ENCODE measurements around the gene MARCHF10. TPM values are rescaled to one million over a fixed set of nuclear protein-coding genes. Genes with fewer than 3 reads are reported as not detected.

The MARCHF10 gene
- total RNA-seq, 2 experiments from 2014 or later: not detected

DNA sequence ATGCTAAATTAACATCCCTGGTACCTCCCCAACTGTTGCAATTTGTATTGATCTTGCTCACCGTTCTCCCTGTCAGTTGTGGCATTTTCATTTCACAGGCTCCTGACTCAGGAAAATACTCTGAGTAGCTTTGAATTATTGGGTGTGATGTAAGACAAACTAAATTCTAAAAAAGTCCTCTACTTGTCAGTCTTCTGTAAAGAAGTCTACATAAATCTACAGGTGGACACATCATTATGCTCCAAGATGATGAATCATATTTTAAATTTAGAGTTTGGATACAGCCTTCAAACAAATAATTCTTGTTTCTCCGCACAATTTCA, 47.2 kb downstream of the MARCHF10 start:
- Histone ChIP-seq H3K9me3 (ENCODE audit: control insufficient read depth in 1 of 2, insufficient read depth in 1 of 2, low read length in 2 of 2) (no peaks in the 10 kb centered on the region), H3K27ac (ENCODE audit: low read depth in 1 of 2, low read length in 2 of 2) (no peak overlapping the region), H3K27me3 (ENCODE audit: control insufficient read depth in 1 of 2, insufficient read depth in 2 of 2, low read length in 2 of 2) (peaks cover 2 to 7% of the 10 kb centered on the region in 2 experiments), H3K4me1 (ENCODE audit: insufficient read depth, low read length) (no peaks in the 10 kb centered on the region), H3K4me3 (ENCODE audit: low read length) (no peak overlapping the region), H3K36me3 (ENCODE audit: insufficient read depth, low read length) (no peaks in the 10 kb centered on the region)
- H3K36me3 Mint-ChIP-seq (ENCODE audit: low read depth): no peaks in the 10 kb centered on the region
- ChIA-PET POLR2A (no interaction called here), CTCF (no interaction called here)
- no peaks in the 10 kb centered on the region for H3K4me1 Mint-ChIP-seq (ENCODE audit: low read depth)
- H3K27me3 Mint-ChIP-seq: peaks cover 17% of the 10 kb centered on the region
- H3K4me3 Mint-ChIP-seq: no peak overlapping the region
- intact Hi-C loops (cut with DNase I, micrococcal nuclease): no loop called here
- DNase-seq: no peak
- no peak overlapping the region for H3K27ac Mint-ChIP-seq
- no peaks in the 10 kb centered on the region for H3K9me3 Mint-ChIP-seq
- ATAC-seq (ENCODE audit: poor library complexity): no peak
- TF ChIP-seq, protein P1, sequence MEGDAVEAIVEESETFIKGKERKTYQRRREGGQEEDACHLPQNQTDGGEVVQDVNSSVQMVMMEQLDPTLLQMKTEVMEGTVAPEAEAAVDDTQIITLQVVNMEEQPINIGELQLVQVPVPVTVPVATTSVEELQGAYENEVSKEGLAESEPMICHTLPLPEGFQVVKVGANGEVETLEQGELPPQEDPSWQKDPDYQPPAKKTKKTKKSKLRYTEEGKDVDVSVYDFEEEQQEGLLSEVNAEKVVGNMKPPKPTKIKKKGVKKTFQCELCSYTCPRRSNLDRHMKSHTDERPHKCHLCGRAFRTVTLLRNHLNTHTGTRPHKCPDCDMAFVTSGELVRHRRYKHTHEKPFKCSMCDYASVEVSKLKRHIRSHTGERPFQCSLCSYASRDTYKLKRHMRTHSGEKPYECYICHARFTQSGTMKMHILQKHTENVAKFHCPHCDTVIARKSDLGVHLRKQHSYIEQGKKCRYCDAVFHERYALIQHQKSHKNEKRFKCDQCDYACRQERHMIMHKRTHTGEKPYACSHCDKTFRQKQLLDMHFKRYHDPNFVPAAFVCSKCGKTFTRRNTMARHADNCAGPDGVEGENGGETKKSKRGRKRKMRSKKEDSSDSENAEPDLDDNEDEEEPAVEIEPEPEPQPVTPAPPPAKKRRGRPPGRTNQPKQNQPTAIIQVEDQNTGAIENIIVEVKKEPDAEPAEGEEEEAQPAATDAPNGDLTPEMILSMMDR (IDR thresholded peaks at IDR 0.05): no peak

DNA sequence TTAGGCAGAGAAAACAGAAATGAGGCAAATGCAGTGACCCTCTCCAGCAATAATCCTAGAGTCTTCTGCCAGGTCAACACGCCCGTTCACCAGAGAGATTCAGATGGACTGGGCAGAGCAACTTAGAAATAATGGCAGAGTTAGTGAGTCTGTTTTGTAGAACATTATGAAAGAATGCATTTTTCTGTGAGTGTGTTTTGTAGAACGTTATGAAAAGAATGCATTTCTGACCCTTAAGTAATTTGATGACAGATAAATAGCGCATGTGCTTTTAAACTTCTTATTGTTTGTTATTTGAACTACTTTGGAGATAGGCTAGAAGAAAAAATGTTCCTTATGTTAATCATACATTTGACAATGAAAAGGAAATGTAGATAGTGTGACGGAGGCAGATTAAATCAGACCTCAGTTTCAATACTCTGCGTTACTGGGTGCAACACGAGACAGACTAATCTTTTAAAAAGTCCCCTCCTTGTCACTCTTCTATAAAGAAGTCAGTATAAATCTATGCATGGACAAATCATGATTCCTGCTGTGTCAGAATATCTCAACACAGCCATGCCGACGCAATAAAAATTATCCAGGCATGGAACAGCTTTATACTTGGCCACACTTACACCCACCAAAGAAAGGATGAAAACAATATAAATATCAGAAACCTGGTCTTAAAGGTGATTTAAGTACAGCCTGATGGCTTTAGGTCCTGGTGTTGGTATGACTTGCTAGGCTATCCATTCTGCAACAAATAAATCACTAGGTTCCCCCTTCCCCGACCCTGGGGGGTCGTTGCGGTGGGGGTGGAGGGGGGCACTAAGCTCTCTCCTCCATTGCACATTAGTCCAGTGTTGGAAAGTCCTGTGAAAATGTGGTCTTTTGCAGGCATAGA, 47.8 kb downstream of the MARCHF10 start:
- ATAC-seq (ENCODE audit: poor library complexity): no peak
- intact Hi-C loops (cut with DNase I, micrococcal nuclease): no loop called here
- no peaks in the 10 kb centered on the region for H3K4me1 ChIP-seq (ENCODE audit: insufficient read depth, low read length)
- Mint-ChIP-seq H3K27me3 (peaks cover 17% of the 10 kb centered on the region), H3K27ac (no peak overlapping the region), H3K36me3 (ENCODE audit: low read depth) (no peaks in the 10 kb centered on the region), H3K4me1 (ENCODE audit: low read depth) (no peaks in the 10 kb centered on the region), H3K9me3 (no peaks in the 10 kb centered on the region), H3K4me3 (no peak overlapping the region)
- POLR2A ChIA-PET: no interaction called here
- H3K36me3 ChIP-seq (ENCODE audit: insufficient read depth, low read length): no peaks in the 10 kb centered on the region
- no peak overlapping the region for H3K27ac ChIP-seq (ENCODE audit: low read depth in 1 of 2, low read length in 2 of 2)
- no peak overlapping the region for H3K4me3 ChIP-seq (ENCODE audit: low read length)
- no peaks in the 10 kb centered on the region for H3K9me3 ChIP-seq (ENCODE audit: control insufficient read depth in 1 of 2, insufficient read depth in 1 of 2, low read length in 2 of 2)
- DNase-seq: no peak
- CTCF ChIA-PET: no interaction called here
- TF ChIP-seq, protein P1 (IDR thresholded peaks at IDR 0.05): no peak
- peaks cover 2 to 7% of the 10 kb centered on the region in 2 experiments for H3K27me3 ChIP-seq (ENCODE audit: control insufficient read depth in 1 of 2, insufficient read depth in 2 of 2, low read length in 2 of 2)

DNA sequence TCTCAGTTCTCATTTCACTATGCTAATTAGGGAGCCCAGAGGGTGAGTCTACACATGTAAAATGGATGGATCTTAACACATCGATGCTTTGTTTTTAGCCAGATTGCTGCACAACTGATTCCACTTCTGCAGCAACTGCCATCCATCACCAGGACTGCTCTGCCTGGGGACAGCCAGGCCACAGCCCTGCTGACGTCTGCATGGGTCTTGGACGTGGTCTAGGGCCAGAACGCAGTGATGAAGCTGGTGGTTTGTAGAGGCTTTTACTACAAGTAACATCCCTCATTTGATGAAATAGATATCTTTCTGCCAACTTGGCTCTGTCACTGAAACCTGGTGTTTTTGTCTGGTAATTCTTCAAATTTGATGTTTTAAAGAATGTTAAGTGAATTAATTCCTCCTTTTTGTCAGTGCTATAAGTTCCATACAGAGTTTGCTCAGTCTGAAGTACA, 50.6 kb downstream of the MARCHF10 start:
- no peak overlapping the region for H3K4me3 Mint-ChIP-seq
- POLR2A ChIA-PET: no interaction called here
- Histone ChIP-seq H3K4me1 (ENCODE audit: insufficient read depth, low read length) (no peaks in the 10 kb centered on the region), H3K9me3 (ENCODE audit: control insufficient read depth in 1 of 2, insufficient read depth in 1 of 2, low read length in 2 of 2) (no peaks in the 10 kb centered on the region), H3K36me3 (ENCODE audit: insufficient read depth, low read length) (no peaks in the 10 kb centered on the region), H3K4me3 (ENCODE audit: low read length) (no peak overlapping the region), H3K27me3 (ENCODE audit: control insufficient read depth in 1 of 2, insufficient read depth in 2 of 2, low read length in 2 of 2) (peaks cover 0 to 7% of the 10 kb centered on the region in 2 experiments), H3K27ac (ENCODE audit: low read depth in 1 of 2, low read length in 2 of 2) (no peak overlapping the region)
- H3K36me3 Mint-ChIP-seq (ENCODE audit: low read depth): no peaks in the 10 kb centered on the region
- no peaks in the 10 kb centered on the region for H3K9me3 Mint-ChIP-seq
- DNase-seq: no peak
- intact Hi-C loops (cut with DNase I, micrococcal nuclease): no loop called here
- peaks cover 7% of the 10 kb centered on the region for H3K27me3 Mint-ChIP-seq
- TF ChIP-seq, protein P1 (IDR thresholded peaks at IDR 0.05): no peak
- H3K4me1 Mint-ChIP-seq (ENCODE audit: low read depth): no peaks in the 10 kb centered on the region
- CTCF ChIA-PET: no interaction called here
- H3K27ac Mint-ChIP-seq: no peak overlapping the region
- ATAC-seq (ENCODE audit: poor library complexity): no peak
